Astrocyte (in vitro differentiated cells and primary cell): Measurements from ENCODE around the gene MZT2B.
"Not testable (repeated sequence)": the region's sequence is repeated elsewhere in the genome, so short reads cannot be mapped to it uniquely, and the experiment has no call there.

Experiments used
- EZH2 ChIP-seq: IDR thresholded peaks from 2 replicates; pipeline ENCODE4 v1.6.1; 2012; ENCODE audit warnings: mild to moderate bottlenecking, low read length, inconsistent platforms; ENCODE audit not compliant: insufficient read depth
- TF ChIP-seq, protein P1 (sequence below): IDR thresholded peaks from 2 replicates; pipeline ENCODE4 v1.5.1; 2011; ENCODE audit warnings: low read depth, mild to moderate bottlenecking, inconsistent platforms, low read length, moderate library complexity; ENCODE audit not compliant: insufficient read depth

- TF ChIP-seq, protein P1, sequence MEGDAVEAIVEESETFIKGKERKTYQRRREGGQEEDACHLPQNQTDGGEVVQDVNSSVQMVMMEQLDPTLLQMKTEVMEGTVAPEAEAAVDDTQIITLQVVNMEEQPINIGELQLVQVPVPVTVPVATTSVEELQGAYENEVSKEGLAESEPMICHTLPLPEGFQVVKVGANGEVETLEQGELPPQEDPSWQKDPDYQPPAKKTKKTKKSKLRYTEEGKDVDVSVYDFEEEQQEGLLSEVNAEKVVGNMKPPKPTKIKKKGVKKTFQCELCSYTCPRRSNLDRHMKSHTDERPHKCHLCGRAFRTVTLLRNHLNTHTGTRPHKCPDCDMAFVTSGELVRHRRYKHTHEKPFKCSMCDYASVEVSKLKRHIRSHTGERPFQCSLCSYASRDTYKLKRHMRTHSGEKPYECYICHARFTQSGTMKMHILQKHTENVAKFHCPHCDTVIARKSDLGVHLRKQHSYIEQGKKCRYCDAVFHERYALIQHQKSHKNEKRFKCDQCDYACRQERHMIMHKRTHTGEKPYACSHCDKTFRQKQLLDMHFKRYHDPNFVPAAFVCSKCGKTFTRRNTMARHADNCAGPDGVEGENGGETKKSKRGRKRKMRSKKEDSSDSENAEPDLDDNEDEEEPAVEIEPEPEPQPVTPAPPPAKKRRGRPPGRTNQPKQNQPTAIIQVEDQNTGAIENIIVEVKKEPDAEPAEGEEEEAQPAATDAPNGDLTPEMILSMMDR = not testable (repeated sequence)
- not testable (repeated sequence) for TF ChIP-seq EZH2
Measured at GRCh38 chr2:130141002-130141401, 41.1 kb upstream of the MZT2B start.
